Measurements from ENCODE around the gene KHDRBS1.
A peak's percentile ranks its signal among the peaks of the same experiment; 100 is the strongest.
"Not testable (repeated sequence)": the region's sequence is repeated elsewhere in the genome, so short reads cannot be mapped to it uniquely, and the experiment has no call there.

Gene KHDRBS1

DNA sequence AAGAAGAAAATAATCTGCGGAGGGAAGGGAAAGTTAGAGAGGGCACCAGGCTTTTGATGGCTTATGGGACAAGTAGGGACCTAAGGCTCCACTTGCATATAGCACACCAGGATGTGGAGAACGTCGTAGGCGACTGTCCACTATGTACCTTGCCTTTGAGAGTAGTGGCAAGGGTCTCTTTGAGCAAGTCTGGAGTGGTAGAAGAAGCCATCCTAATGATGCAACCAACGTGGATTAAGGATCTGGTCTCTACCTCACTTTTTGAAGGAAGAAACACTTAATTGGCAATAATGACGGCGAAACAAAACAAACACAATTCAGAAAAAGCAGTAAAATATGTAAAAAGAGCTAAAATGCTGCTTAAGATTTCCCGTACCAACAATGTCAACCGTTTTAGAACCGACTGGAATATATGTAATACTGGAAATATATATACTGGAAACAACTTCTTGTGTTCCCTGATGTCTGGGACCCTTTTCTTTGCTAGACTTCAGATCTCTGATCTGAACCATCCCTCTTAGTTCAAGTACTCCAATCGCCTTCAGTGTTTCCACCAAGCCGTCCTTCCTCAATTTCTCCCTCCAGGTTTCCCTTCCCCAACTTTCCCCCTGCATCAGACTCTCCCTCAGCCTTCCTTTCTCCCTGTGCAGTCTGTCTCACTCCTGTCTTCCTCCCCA, 821 bp upstream of the KHDRBS1 start:
- DNase-seq (ENCODE audit: low read depth in 2 of 2), result no peak

DNA sequence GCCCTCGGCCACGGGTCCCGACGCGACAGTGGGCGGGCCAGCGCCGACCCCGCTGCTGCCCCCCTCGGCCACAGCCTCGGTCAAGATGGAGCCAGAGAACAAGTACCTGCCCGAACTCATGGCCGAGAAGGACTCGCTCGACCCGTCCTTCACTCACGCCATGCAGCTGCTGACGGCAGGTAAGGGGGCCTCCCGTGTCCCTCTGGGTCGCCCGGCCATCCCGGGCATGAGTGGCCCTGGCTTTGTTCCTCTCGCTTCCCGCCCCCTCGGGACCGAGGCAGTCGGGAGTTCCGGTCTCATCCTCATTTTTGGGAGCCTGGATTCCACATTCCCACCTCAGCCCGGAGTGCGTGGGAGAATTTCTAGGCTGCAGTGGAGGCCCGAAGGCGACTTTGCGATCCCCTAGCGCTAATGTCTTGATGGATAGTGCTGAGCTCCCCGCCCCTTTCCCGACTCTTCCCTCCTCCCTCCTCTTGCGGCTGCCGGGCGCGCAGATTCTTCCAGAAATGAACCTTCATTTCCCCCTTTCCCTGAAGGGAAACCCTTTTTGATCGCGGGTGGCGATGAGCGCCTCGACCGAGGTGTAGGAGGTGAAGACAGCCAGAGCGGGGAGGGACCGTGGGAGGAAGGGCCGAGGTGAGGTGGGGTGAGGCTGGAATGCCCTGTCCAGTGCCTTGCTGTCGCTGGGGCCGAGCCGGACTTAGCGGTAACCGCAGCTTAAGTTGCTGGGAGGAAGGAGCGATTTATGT, 705 bp downstream of the KHDRBS1 start:
- no peak for DNase-seq (ENCODE audit: low read depth in 2 of 2)

DNA sequence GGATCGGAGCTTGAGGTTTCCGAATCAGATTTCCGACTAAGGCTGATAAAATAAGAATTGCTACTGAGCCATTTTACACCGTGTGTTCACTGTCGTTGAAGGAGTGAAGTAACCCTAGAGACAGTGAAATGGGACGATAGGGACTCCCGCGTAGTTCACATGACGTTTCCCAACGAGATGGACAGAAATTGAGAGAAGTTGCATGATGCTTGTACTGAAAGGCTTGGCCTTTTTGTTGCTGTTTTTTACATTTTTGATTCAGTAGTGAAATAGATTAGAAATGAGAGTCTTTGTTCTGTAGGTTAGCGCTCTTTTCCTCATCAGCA, 1.2 kb downstream of the KHDRBS1 start:
- no peak for DNase-seq (ENCODE audit: low read depth in 2 of 2)

DNA sequence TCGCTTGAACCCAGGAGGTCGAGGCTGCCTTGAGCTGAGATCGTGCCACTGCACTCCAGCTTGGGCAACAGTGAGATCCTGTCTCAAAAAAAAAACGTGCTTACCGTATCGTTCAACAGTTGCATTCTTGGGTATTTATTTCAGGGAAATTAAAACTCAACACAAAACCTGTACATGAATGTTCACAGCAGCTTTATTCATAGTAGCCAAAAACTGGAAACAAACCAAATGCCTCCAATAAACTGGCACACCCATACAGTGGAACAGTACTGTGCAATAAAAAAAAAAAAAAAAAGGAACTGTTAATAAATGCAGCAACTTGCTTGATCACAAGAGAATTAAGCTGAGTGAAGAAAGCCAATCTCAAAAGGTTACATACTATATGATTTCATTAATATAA, 6.7 kb downstream of the KHDRBS1 start:
- DNase-seq (ENCODE audit: low read depth in 2 of 2), result no peak

DNA sequence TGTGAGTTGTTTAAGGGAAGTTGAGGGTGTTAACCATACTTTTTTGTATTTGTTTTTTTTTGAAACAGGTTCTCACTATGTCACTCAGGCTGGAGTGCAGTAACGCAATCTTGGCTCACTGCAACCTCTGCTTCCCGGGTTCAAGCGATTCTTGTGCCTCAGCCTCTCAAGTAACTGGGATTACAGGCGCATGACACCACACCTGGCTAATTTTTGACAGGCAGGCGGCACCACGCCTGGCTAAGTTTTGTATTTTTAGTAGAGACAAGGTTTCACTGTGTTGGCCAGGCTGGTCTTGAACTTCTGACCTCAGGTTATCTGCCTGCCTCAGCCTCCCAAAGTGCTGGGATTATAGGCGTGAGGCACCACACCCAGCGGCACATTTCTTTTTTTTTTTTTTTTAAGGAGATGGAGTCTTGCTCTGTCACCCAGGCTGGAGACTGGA, 7.9 kb downstream of the KHDRBS1 start:
- DNase-seq (ENCODE audit: low read depth in 2 of 2), result not testable (repeated sequence)

DNA sequence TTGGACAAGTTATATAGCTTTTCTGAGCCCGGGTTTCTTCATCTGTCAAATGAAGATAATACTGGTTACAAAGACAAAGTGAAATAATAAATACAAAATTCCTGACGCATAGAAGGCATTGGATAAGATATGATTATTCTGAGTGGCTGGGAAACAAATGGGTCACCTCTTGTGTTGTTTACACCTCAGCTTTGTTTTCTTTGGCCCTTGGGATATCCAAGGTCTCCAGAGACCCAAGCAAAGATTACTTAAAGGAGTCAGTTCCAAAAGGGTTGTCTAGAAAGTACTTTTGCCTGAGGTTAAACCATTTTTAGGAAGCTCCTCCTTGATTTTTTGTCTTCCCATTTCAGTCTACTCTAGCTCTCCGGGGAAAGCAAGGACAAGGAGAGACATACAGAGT, 9.7 kb downstream of the KHDRBS1 start:
- DNase-seq (ENCODE audit: low read depth in 2 of 2), result no peak

DNA sequence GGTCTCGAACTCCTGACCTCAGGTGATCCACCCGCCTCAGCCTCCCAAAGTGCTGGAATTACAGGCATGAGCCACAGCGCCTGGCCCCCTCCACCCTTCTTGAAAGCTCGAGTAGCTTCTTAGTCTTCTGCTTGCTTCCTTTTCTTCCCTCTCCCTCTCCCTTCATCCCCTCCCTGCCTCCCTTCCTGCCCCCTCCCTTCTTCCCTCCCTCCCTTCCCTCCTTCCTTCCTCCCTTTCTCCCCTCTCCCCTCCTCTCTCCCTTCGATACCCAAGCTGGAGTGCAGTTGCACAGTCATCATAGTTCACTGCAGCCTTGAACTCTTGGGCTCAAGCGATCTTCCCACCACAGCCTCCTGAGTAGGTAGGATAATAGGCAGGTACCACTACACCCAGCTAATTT, 11.8 kb downstream of the KHDRBS1 start:
- no peak for DNase-seq (ENCODE audit: low read depth in 2 of 2)

DNA sequence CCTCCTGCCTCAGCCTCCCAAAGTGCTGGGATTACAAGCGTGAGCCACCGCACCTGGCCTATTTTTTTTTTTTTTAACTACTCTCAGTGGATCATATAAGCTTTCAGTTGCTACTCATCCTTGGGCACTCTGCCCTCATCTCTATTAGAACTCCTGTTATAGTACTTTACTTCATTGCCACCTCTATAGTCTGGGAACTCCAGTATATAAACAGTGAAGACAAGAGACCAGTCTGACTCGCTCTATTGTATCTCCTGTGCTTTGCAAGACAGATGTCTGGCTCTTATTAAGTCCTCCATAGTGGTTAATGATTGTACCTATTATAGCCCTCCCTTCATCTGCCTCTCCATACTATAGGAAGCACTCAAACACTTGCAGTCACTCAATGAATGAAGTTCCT, 15.1 kb downstream of the KHDRBS1 start:
- no peak for DNase-seq (ENCODE audit: low read depth in 2 of 2)

DNA sequence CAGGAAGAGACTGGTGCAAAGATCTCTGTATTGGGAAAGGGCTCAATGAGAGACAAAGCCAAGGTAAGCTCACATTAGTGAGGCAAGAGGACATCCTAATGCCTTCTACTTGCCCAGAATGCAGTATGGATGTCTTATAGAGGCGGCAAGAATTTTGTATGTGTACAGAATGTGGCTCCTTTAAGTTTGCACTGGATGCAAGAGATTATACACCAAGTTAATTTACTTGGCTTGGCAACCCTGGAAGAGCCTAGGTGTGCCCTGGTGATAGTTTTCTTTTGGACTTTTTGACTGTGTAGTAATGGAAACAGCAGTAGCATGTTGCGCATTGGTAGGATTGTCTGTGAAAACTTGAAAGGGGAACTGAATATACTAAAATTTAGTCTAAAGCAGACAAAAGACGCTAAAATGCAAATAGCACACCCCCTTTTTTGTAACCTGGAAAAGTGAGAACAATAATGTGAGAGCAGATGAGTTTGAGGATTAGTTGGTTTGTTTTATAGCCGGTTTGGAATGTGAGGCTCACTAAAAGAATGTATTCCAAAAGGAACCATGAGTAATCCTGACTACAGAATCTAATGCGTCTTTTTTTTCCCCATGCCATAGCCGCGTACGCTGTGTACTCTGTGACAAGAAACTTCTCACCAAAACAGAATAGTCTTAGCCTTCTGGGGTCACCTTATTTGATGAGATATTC, 18.1 kb downstream of the KHDRBS1 start:
- DNase-seq (ENCODE audit: low read depth in 2 of 2), result peak; percentile 58 to 64

DNA sequence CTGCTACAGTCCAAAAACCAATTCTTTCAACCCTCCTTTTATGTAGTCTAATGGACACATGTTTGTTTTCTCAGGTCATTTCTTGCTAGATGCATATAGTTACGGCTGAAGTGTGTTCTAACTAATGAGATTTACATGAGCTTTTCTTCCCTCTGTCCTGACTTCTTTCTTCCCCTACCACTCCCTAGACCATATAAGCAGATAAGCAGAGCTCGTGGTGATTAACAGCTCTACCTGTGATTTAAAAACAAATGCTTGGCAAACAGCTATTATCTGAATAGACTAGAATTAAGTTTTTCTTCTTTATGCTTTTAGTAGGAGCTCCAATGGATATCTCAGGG, 18.6 kb downstream of the KHDRBS1 start:
- DNase-seq (ENCODE audit: low read depth in 2 of 2), result no peak

DNA sequence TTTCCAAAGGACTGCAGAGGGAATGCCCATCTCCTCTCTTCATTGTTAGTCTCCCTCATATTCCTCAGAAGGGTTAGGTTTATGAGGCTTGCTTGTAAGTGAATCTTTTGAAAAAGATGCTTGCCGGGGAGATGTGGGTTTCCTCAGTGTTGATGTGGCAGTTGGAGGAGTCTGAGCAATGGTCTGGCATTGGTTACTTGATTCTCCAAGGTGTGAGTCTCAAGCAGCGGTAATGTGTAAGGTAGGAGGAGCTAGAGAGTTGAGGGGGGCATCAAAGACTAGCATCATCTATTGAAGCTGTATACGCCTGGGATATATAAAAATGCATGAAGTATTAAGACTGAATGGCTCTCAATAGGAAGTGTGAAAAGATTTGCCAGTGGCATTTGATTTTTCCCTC, 21.5 kb downstream of the KHDRBS1 start:
- DNase-seq (ENCODE audit: low read depth in 2 of 2), result no peak

DNA sequence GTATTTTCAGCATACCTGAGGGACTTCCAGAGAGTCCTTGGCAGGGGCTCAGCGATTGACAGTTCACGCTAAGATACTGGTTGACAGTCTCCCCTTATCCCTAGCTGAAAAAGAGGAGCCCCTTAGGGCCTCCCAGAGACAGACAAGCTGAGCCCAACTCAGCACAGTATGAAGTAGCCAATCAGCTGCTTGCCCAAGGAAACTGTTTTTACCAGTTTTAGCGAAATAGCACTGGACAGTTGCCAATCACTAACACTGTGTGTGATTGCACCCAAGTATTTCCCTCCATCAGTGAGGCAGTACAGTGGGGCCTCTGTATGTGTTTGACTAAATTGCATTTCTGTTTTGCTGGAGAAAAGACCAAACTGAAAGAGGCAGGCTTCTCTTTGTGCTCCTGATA, 27.0 kb downstream of the KHDRBS1 start:
- no peak for DNase-seq (ENCODE audit: low read depth in 2 of 2)

DNA sequence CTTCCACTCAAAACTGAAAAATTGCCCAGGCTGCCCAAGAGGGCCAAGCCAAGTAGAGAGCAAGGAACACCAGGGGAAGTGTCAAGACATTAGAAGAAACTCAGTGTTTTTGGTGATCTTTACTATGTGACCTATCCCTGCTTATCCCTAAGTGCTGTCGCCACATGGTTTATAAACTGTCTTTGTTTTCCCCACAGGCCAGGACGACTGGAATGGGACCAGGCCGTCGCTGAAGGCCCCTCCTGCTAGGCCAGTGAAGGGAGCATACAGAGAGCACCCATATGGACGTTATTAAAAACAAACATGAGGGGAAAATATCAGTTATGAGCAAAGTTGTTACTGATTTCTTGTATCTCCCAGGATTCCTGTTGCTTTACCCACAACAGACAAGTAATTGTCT, 28.7 kb downstream of the KHDRBS1 start:
- no peak for DNase-seq (ENCODE audit: low read depth in 2 of 2)

DNA sequence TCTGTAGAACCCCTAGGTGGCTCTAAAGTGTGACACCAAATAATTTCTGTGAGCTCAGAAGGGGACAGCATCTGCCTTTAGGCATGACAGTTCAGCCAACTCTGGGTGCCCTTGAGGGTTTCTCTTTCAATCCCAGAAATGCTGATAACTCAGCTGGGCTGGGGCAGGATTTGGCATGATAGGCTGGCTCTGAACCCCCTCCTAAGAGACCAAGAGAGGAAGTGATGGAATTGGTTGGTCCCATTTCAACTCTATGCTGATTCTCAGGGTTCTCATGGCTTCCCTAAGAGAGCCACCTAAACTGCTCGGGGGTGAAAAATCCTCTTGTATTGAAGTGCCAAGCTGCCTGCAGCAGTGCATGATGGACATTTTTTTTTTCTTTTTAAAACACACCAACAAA, 30.6 kb downstream of the KHDRBS1 start:
- DNase-seq (ENCODE audit: low read depth in 2 of 2), result no peak

DNA sequence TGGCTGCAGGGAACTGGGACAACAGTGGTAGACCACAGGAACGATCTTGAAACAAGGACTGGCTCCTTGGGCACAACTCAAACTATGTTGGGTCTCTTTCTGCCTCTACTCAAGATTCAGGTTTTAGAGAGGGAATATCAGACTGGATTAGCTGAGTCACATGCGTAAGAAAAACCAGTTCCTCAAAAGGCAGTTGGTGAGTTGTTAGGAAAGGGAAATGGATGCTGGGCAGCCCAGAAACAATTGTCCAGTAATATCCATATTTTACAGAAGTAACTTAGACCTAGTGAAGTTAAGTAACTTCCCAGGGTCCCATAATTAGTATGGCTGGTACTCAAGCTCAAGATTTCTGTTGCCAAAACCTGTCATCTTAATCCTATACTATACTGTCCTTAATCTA, 32.1 kb downstream of the KHDRBS1 start:
- no peak for DNase-seq (ENCODE audit: low read depth in 2 of 2)

DNA sequence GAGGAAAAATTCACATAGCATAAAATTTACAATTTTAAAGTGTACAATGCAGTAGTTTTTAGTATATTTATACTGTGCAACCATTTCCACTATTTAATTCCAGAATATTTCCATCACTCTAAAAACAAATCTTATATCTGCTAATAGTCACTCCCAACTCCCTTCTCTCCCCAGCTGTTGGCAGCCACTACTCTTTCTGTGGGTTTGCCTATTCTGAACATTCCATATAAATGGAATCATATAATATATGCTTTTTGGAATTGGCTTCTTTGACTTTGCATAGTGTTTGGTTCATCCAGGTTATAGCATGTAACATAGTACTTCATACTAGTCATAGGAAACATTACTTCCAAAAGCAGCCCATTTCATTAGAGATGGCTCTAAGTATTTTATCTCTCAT, 34.0 kb downstream of the KHDRBS1 start:
- DNase-seq (ENCODE audit: low read depth in 2 of 2), result no peak

DNA sequence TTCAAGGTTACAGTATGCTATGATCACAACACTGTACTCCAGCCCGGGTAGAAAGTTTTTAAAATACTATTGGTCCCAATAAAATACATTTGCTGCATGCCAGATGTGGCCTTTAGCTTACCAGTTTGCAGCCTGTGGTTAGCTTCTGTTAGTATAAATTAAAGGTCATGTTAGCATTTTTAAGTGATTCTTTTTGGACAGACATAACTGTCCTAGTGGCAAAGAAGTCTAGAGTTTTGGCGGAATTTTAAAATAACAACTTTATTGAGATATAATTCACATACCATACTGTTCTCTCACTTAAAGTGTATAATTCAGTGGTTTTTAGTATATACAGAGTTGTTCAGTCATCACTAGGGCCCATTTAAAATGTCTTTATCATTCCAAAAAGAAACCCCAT, 34.8 kb downstream of the KHDRBS1 start:
- no peak for DNase-seq (ENCODE audit: low read depth in 2 of 2)

DNA sequence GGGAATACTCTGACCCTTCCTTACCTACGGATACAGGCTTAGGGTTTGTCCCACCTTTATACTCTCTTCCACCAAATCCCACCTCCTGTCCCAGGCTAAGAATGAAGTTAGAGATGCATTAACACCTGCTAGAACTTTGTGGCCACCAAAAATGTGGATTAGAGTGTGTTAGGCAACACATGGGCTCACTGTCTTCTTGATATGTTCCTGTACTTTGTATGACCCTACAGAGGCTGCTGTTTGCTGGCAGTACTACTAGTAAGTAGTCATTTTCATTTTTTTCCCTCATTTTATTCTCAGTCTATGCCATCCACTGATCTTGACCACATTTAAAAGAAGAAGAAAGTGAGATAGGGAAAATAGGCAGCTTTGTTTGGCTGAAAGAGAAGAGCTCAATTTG, 38.0 kb downstream of the KHDRBS1 start:
- DNase-seq (ENCODE audit: low read depth in 2 of 2), result no peak

DNA sequence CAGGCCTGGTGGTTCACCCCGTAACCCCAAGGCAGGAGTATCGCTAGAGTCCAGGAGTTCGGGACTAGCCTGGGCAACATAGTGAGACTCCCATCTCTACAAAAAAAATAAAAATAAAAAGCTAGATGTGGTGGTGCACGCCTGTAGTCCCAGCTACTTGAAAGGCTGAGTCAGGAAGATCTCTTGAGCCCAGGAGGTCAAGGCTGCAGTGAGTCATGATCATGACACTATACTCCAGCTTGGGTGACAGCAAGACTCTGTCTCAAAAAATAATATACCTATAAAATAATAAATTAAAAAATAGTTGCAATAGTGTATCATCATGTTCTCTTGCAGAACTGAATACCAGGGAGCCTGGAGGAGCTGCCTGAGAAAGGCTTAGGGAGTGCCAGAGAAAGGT, 39.2 kb downstream of the KHDRBS1 start:
- no peak for DNase-seq (ENCODE audit: low read depth in 2 of 2)

DNA sequence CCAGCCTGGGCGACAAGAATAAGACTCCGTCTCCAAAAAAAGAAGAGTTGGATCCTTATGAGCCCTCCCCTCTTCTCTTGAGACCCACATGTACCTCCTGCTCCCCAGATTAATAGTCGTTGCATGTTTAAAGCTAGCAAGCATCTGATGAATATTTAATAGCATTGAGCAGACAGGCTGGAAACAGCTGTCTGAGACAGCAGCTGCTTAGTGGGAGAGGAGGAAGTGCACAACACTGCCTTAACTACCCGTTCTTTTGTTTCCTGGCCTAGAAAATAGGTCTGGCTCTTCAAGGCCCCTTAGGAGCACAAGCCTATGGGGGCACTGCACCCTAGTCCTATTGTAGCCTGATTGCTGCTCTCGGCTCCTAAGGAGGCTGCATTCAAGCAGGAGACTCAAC, 41.7 kb downstream of the KHDRBS1 start:
- no peak for DNase-seq (ENCODE audit: low read depth in 2 of 2)

DNA sequence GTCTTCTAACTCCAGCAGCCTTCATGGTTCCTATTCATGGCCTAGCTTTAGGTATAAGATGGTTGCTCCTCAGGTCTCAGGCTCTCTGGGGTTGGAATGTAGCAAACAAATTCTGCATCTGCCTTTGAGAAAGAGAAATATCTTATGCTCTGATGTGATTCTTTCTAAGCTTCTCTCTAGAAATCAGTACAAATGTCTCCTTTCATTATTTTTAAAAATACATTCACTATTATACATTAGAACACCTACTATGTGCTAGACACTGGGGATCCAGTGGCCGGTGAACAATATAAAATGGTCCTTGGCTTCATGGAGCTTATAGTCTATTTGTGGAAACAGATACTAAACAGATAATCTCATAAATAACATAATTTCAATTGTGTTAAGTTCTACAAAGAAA, 42.9 kb downstream of the KHDRBS1 start:
- no peak for DNase-seq (ENCODE audit: low read depth in 2 of 2)

DNA sequence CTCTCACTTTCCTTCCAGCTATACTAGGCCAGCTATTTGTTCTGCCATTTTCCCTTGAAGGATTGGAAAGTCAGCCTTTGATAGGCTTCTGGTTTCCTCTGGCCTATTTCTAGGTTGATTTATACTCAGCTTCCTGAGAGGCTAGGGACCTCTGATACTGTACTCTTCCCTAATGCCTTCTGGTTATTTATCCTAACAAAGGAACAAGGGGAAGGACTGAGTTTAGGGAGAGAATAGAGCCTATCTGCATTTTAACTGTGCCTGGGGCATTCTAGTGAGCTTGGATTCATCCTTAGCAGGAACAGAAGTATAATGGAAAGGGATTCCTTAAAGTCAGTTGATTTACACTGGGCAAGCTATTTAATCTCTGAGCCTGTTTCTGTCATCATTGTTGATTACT, 47.2 kb downstream of the KHDRBS1 start:
- no peak for DNase-seq (ENCODE audit: low read depth in 2 of 2)

DNA sequence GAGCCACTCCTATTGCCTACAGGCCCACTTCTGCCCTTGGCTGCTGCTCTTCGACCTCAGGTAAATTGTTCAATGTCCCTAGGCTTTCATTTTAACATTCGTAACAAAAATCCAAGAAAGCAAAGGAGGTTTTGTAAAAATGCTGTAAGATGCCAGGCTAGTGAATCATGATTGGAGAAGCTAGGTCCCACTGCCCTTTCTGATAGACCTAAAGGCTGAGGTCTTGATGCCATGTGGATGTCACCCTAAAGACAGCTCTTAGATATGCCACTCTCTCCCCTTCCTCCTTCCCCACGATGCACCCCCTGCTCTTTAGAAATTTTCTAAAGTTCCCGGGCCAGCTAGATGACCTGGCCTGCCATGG, 49.2 kb downstream of the KHDRBS1 start:
- DNase-seq (ENCODE audit: low read depth in 2 of 2), result no peak
